Gastrocnemius medialis (tissue), 4 donors: ENCODE results near the gene CREBBP. TPM values are rescaled to one million over a fixed set of nuclear protein-coding genes. Genes with fewer than 3 reads are reported as not detected.

Experiments used
- ATAC-seq, 2 donors: fragments of 150-250 bp; one replicate each; pipeline ENCODE4 v1.9.1; 2016
- DNase-seq, 2 donors: peaks; one replicate each; pipeline ENCODE4 v3.0.0-alpha.2; 2019
- H3K27ac ChIP-seq, 4 donors: fragments of 200-600 bp; sonication (generic); 1 replicate in 1 of 4; 2 replicates in 3 of 4; pipeline ENCODE4 v1.5.1; 2016 to 2018; ENCODE audit warnings: mild to moderate bottlenecking in 2 of 4, moderate library complexity in 1 of 4
- H3K27me3 ChIP-seq, 3 donors: fragments of 200-600 bp; sonication (generic) in 2 of 3; 1 replicate in 1 of 3; 2 replicates in 2 of 3; pipeline versions ENCODE4 v1.5.1 to v1.6.0; 2016 to 2019; ENCODE audit warnings: mild to moderate bottlenecking in 1 of 3, moderate library complexity in 1 of 3
- H3K36me3 ChIP-seq, 2 donors: fragments of 200-600 bp; sonication (generic) in 1 of 2; one replicate each; pipeline ENCODE4 v1.5.1; 2017 to 2018
- H3K4me1 ChIP-seq, 2 donors: fragments of 200-600 bp; sonication (generic) in 1 of 2; one replicate each; pipeline ENCODE4 v1.5.1; 2016 to 2017; ENCODE audit warnings: mild to moderate bottlenecking in 2 of 2
- H3K4me3 ChIP-seq, 4 donors: fragments of 200-600 bp; sonication (generic) in 3 of 4; 1 replicate in 1 of 4; 2 replicates in 3 of 4; pipeline ENCODE4 v1.5.1; 2016 to 2019; ENCODE audit warnings: mild to moderate bottlenecking in 2 of 4
- H3K9me3 ChIP-seq, 3 donors: fragments of 200-600 bp; sonication (generic) in 2 of 3; 1 replicate in 1 of 3; 2 replicates in 2 of 3; pipeline ENCODE4 v1.5.1; 2016 to 2019
- POLR2A ChIP-seq, 2 donors: fragments of 450-650 bp; IDR thresholded peaks; one replicate each; pipeline ENCODE4 v1.6.1; 2017; ENCODE audit warnings: antibody characterized with exemption in 2 of 2, mild to moderate bottlenecking in 2 of 2, moderate library complexity in 2 of 2
- in situ Hi-C, 4 donors: fragments of 200-750 bp; cut with MboI; loops; one replicate each; pipeline versions ENCODE4 v1.15.0 to v1.8.0; 2017; ENCODE audit warnings: low sequenced_read_pairs in 4 of 4
- intact Hi-C: fragments of 100-400 bp; cut with DNase I; formaldehyde crosslinking; loops from one replicate; pipeline ENCODE4 v1.15.1; 2023; ENCODE audit warnings: low total_unique reads
- total RNA-seq, 4 donors: library from RNA; depleted of rRNA; stranded (reverse); fragments of >200 nt; gene quantifications; one replicate each; pipeline versions ENCODE4 v1.1.0 to v1.2.3, GENCODE V29; 2016
- TF ChIP-seq, protein P1 (sequence below), 5 experiments: fragments of 450-650 bp in 3 of 5; fragments of 200-600 bp in 2 of 5; sonication (generic) in 2 of 5; IDR thresholded peaks in 4 of 5; conservative IDR thresholded peaks in 1 of 5; 1 replicate in 4 of 5; 2 replicates in 1 of 5; pipeline ENCODE4 v1.5.1; 2016 to 2019; ENCODE audit warnings: antibody characterized with exemption in 5 of 5, mild to moderate bottlenecking in 3 of 5, moderate library complexity in 3 of 5

The CREBBP gene
- total RNA-seq, 4 donors from 2014 or later, result 39.8 to 61.3 (median 53.5) TPM

DNA sequence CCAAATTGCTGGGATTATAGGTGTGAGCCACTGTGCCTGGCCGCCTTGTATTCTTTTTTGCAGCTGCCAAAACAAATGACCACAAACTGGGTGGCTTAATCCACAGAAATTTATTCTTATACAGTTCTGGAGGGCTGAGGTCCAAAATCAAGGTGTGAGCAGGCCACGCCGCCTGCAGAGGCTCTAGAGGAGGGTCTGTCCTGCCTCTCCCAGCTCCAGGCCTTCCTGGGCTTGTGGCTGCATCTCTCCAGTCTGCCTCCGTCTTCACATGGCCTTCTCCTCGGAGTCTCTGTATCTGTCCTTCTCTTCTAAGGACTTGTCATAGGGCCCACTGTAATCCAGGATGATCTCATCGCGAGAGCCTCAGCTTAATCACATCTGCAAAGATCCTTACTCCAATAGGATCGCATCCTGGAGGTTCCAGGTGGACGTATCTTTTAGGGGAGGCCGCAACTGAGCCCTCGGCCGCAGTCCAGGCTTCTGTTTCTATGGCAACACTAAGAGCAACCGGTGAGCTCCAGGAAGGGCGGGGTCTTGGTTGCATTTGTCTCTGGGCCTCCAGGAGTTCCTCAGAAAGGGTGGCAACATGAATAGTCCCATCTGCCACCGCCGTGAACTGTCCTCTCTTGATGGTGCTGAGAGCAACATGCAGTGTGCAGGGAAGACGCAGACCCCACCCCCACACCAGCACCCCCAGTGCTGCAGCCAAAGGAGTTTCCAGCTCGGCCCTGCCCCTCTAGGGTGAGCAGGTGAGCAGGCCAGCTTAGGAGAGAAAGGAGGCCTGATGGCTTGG is 29.5 kb upstream of the CREBBP start:
- in situ Hi-C loops, result no loop called here
- no peak for DNase-seq
- Histone ChIP-seq H3K4me3 (no peak overlapping the region), H3K4me1 (no peaks in the 10 kb centered on the region), H3K36me3 (no peaks in the 10 kb centered on the region), H3K27me3 (no peaks in the 10 kb centered on the region), H3K27ac (no peak overlapping the region), H3K9me3 (no peaks in the 10 kb centered on the region)
- intact Hi-C loops, result no loop called here
- no peak for TF ChIP-seq POLR2A (IDR thresholded peaks at IDR 0.05)
- TF ChIP-seq, protein P1, sequence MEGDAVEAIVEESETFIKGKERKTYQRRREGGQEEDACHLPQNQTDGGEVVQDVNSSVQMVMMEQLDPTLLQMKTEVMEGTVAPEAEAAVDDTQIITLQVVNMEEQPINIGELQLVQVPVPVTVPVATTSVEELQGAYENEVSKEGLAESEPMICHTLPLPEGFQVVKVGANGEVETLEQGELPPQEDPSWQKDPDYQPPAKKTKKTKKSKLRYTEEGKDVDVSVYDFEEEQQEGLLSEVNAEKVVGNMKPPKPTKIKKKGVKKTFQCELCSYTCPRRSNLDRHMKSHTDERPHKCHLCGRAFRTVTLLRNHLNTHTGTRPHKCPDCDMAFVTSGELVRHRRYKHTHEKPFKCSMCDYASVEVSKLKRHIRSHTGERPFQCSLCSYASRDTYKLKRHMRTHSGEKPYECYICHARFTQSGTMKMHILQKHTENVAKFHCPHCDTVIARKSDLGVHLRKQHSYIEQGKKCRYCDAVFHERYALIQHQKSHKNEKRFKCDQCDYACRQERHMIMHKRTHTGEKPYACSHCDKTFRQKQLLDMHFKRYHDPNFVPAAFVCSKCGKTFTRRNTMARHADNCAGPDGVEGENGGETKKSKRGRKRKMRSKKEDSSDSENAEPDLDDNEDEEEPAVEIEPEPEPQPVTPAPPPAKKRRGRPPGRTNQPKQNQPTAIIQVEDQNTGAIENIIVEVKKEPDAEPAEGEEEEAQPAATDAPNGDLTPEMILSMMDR (IDR thresholded peaks at IDR 0.05 in 4 of 5, conservative IDR thresholded peaks at IDR 0.05 in 1 of 5), result no peak
- no peak for ATAC-seq

DNA sequence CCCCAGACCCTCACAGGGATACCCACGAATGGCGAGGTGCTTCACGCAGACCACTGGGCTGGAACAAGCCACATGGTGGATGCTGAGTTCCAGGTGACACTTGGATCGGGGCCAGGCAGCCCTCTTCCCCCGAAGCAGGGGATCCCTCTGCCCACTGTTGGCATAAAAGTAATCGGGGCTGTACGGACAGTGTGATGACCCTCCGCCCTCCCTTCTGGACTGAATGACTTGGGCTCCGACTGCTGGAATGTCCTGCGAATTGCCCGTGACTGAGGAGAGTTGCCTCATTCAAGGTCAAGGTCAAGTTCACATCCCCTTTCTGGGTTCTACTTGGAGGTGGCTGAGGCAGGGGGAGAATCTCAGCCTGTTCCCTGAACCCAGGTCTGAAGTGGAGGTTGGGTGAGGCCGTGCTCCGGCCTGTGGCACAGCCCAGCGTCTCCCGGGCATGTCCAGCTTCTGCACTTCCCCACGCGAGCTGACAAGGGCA is 28.5 kb upstream of the CREBBP start:
- Histone ChIP-seq H3K27ac (no peak overlapping the region), H3K9me3 (no peaks in the 10 kb centered on the region), H3K4me3 (no peak overlapping the region), H3K36me3 (no peaks in the 10 kb centered on the region), H3K27me3 (no peaks in the 10 kb centered on the region), H3K4me1 (no peaks in the 10 kb centered on the region)
- DNase-seq (no peak), ATAC-seq (no peak)
- in situ Hi-C loops, result no loop called here
- intact Hi-C loops, result no loop called here
- TF ChIP-seq, protein P1 (IDR thresholded peaks at IDR 0.05 in 4 of 5, conservative IDR thresholded peaks at IDR 0.05 in 1 of 5), result no peak
- no peak for TF ChIP-seq POLR2A (IDR thresholded peaks at IDR 0.05)

DNA sequence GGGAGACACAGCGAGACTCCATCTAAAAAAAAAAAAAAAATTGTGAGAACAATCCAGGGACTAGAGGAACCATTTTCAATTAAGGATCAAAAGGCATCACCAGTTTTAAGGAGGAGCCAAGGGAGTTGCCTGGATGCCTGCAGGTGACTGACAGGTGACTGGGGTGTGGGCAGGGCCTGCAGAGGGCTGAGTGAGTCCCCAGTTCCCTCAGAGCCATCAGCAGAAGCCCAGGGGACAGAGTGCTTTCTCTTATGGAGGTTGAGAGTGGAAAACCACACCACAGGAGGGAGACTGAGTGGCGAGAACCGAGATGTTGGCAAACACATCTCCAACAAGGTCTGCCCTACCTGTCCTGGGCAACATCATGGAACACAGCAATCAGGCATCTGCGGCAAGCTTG is 27.1 kb upstream of the CREBBP start:
- Histone ChIP-seq H3K4me1 (peaks cover 0 to 5% of the 10 kb centered on the region in 2 donors), H3K27me3 (no peaks in the 10 kb centered on the region), H3K27ac (no peak overlapping the region), H3K4me3 (no peak overlapping the region), H3K9me3 (no peaks in the 10 kb centered on the region), H3K36me3 (no peaks in the 10 kb centered on the region)
- ATAC-seq (no peak), DNase-seq (no peak)
- TF ChIP-seq, protein P1 (IDR thresholded peaks at IDR 0.05 in 4 of 5, conservative IDR thresholded peaks at IDR 0.05 in 1 of 5), result no peak
- no peak for TF ChIP-seq POLR2A (IDR thresholded peaks at IDR 0.05)
- intact Hi-C loops, result no loop called here
- in situ Hi-C loops, result no loop called here

DNA sequence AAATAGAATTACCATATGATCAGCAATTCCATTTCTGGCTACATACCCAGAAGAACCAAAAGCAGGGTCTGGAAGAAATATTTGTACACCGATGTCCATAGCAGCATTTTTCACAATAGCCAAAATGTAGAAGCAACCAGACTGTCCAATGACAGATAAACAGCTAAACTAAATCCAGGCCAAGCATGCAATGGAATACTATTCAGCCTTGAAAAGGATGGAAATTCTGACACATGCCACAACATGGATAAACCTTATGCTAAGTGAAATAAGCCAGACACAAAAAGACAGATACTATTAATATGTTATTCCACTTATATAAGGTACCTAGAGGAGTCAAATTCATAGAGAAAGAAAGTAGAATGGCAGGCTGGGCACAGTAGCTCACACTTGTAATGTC is 25.9 kb upstream of the CREBBP start:
- no peak overlapping the region for H3K27ac ChIP-seq
- no peak for DNase-seq
- no peaks in the 10 kb centered on the region for H3K36me3 ChIP-seq
- in situ Hi-C loops (no loop called here), intact Hi-C loops (no loop called here)
- TF ChIP-seq, protein P1 (IDR thresholded peaks at IDR 0.05 in 4 of 5, conservative IDR thresholded peaks at IDR 0.05 in 1 of 5), result no peak
- no peak for TF ChIP-seq POLR2A (IDR thresholded peaks at IDR 0.05)
- no peaks in the 10 kb centered on the region for H3K27me3 ChIP-seq
- no peaks in the 10 kb centered on the region for H3K9me3 ChIP-seq
- H3K4me1 ChIP-seq, result peaks cover 0 to 8% of the 10 kb centered on the region in 2 donors
- no peak for ATAC-seq
- H3K4me3 ChIP-seq, result no peak overlapping the region
